ENCODE data around the gene PPP1R12C.

The PPP1R12C gene

GRCh38 chr19:55083004-55083850 lies 34.2 kb downstream of the PPP1R12C start:
- H2AFZ ChIP-seq (ENCODE audit: low read length): no peak overlapping the region
- H3K4me3 ChIP-seq (ENCODE audit: low read length, poor library complexity, severe bottlenecking): no peak overlapping the region
- no peaks in the 10 kb centered on the region for H4K20me1 ChIP-seq (ENCODE audit: insufficient read depth, low read length, poor library complexity, severe bottlenecking)
- H3K27me3 ChIP-seq (ENCODE audit: insufficient read depth, low read length, poor library complexity, severe bottlenecking): no peaks in the 10 kb centered on the region
- no peaks in the 10 kb centered on the region for H3K79me2 ChIP-seq (ENCODE audit: insufficient read depth, low read length)
- H3K9me2 ChIP-seq (replicated peaks; ENCODE audit: low read depth, low read length): no peaks in the 10 kb centered on the region
- no peaks in the 10 kb centered on the region for H3K4me1 ChIP-seq (ENCODE audit: insufficient read depth, low read length, poor library complexity, severe bottlenecking)
- H3K9ac ChIP-seq (ENCODE audit: low read depth, low read length, poor library complexity, severe bottlenecking): no peak overlapping the region
- no peaks in the 10 kb centered on the region for H3K9me3 ChIP-seq (ENCODE audit: insufficient read depth, low read depth, low read length)
- no peaks in the 10 kb centered on the region for H3F3A ChIP-seq (ENCODE audit: low read depth)
- TF ChIP-seq EZH2phosphoT487 (IDR thresholded peaks at IDR 0.05; ENCODE audit: borderline replicate concordance): no peak
- TF ChIP-seq, protein P1, sequence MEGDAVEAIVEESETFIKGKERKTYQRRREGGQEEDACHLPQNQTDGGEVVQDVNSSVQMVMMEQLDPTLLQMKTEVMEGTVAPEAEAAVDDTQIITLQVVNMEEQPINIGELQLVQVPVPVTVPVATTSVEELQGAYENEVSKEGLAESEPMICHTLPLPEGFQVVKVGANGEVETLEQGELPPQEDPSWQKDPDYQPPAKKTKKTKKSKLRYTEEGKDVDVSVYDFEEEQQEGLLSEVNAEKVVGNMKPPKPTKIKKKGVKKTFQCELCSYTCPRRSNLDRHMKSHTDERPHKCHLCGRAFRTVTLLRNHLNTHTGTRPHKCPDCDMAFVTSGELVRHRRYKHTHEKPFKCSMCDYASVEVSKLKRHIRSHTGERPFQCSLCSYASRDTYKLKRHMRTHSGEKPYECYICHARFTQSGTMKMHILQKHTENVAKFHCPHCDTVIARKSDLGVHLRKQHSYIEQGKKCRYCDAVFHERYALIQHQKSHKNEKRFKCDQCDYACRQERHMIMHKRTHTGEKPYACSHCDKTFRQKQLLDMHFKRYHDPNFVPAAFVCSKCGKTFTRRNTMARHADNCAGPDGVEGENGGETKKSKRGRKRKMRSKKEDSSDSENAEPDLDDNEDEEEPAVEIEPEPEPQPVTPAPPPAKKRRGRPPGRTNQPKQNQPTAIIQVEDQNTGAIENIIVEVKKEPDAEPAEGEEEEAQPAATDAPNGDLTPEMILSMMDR (conservative IDR thresholded peaks at IDR 0.05; ENCODE audit: low read length): no peak
- no peaks in the 10 kb centered on the region for H3K36me3 ChIP-seq (ENCODE audit: insufficient read depth, low read length)
- H3K4me2 ChIP-seq (ENCODE audit: low read depth, low read length, poor library complexity, severe bottlenecking): no peak overlapping the region

DNA sequence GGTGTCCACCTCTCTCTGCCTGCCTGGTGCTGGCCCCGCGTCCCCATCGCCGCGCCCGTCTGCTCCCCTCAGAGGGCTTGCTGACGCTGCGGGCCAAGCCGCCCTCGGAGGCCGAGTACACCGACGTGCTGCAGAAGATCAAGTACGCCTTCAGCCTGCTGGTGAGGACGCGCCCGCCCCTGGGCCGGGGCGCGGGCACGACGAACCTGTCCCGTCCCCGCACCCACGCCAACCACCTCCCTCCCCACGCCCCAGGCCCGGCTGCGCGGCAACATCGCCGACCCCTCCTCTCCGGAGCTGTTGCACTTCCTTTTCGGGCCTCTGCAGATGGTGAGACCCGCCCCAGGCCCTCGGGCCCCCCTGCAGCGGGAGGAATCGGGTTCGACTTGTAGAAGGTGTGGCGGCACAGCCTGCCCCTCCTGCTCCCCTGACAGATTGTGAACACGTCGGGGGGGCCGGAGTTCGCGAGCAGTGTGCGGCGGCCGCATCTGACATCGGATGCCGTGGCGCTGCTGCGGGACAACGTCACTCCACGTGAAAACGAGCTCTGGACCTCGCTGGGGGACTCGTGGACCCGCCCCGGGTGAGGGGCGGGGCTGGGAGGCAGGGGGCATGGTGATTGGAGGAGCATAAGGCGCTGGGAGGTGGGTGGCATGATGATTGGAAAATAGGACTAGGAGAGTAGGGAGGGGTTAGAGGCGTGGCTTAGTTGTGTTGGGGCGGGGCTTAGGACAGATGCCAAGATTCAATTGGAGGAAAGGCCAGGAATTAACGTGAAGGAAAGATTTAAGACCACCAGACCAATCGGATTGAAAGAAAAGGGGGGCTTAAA lies 35.2 kb downstream of the PPP1R12C start:
- Histone ChIP-seq H2AFZ (ENCODE audit: low read length) (no peak overlapping the region), H3K4me1 (ENCODE audit: insufficient read depth, low read length, poor library complexity, severe bottlenecking) (no peaks in the 10 kb centered on the region), H3K9me2 (replicated peaks; ENCODE audit: low read depth, low read length) (no peaks in the 10 kb centered on the region), H3K4me2 (ENCODE audit: low read depth, low read length, poor library complexity, severe bottlenecking) (no peak overlapping the region), H3K27me3 (ENCODE audit: insufficient read depth, low read length, poor library complexity, severe bottlenecking) (no peaks in the 10 kb centered on the region), H3K9ac (ENCODE audit: low read depth, low read length, poor library complexity, severe bottlenecking) (no peak overlapping the region), H3K9me3 (ENCODE audit: insufficient read depth, low read depth, low read length) (no peaks in the 10 kb centered on the region), H3K79me2 (ENCODE audit: insufficient read depth, low read length) (no peaks in the 10 kb centered on the region), H3F3A (ENCODE audit: low read depth) (no peaks in the 10 kb centered on the region), H3K4me3 (ENCODE audit: low read length, poor library complexity, severe bottlenecking) (no peak overlapping the region), H4K20me1 (ENCODE audit: insufficient read depth, low read length, poor library complexity, severe bottlenecking) (no peaks in the 10 kb centered on the region), H3K36me3 (ENCODE audit: insufficient read depth, low read length) (no peaks in the 10 kb centered on the region)
- TF ChIP-seq, protein P1 (conservative IDR thresholded peaks at IDR 0.05; ENCODE audit: low read length): no peak
- TF ChIP-seq EZH2phosphoT487 (IDR thresholded peaks at IDR 0.05; ENCODE audit: borderline replicate concordance): no peak

DNA sequence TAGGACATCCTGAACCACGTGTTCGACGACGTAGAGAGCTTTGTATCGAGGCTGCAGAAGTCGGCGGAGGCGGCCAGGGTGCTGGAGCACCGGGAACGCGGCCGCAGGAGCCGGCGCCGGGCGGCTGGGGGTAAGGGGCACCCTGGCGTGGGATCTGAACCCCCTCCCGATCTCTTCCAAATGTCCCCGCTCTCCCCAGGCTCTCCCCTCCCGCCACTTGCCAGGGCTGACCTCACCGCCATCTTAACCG lies 35.7 kb downstream of the PPP1R12C start:
- no peaks in the 10 kb centered on the region for H3K27me3 ChIP-seq (ENCODE audit: insufficient read depth, low read length, poor library complexity, severe bottlenecking)

More for the DNA sequence above, 35.7 kb downstream of the PPP1R12C start:
- Histone ChIP-seq H3K9me2 (replicated peaks; ENCODE audit: low read depth, low read length) (no peaks in the 10 kb centered on the region), H3K9me3 (ENCODE audit: insufficient read depth, low read depth, low read length) (no peaks in the 10 kb centered on the region), H3K79me2 (ENCODE audit: insufficient read depth, low read length) (no peaks in the 10 kb centered on the region), H3K4me1 (ENCODE audit: insufficient read depth, low read length, poor library complexity, severe bottlenecking) (no peaks in the 10 kb centered on the region), H3K4me3 (ENCODE audit: low read length, poor library complexity, severe bottlenecking) (no peak overlapping the region), H3K4me2 (ENCODE audit: low read depth, low read length, poor library complexity, severe bottlenecking) (no peak overlapping the region), H3K9ac (ENCODE audit: low read depth, low read length, poor library complexity, severe bottlenecking) (no peak overlapping the region), H3F3A (ENCODE audit: low read depth) (no peaks in the 10 kb centered on the region), H2AFZ (ENCODE audit: low read length) (no peak overlapping the region), H4K20me1 (ENCODE audit: insufficient read depth, low read length, poor library complexity, severe bottlenecking) (no peaks in the 10 kb centered on the region), H3K36me3 (ENCODE audit: insufficient read depth, low read length) (no peaks in the 10 kb centered on the region)
- TF ChIP-seq, protein P1 (conservative IDR thresholded peaks at IDR 0.05; ENCODE audit: low read length): no peak
- TF ChIP-seq EZH2phosphoT487 (IDR thresholded peaks at IDR 0.05; ENCODE audit: borderline replicate concordance): no peak

Data from Loucy (cell line).